ELR (cell line): Measurements from ENCODE around the gene SLC25A6.
A peak's percentile ranks its signal among the peaks of the same experiment; 100 is the strongest.
"Not testable (repeated sequence)": the region's sequence is repeated elsewhere in the genome, so short reads cannot be mapped to it uniquely, and the experiment has no call there.

Source experiments
- DNase-seq: peaks from one replicate; pipeline ENCODE4 v3.0.0-alpha.2; 2015; ENCODE audit warnings: low read depth

Gene SLC25A6

GRCh38 chrX:1412551-1413161 lies 20.7 kb upstream of the SLC25A6 start:
- no peak for DNase-seq

- DNase-seq: no peak
Measured at GRCh38 chrX:1411326-1411725, 19.4 kb upstream of the SLC25A6 start.

DNA sequence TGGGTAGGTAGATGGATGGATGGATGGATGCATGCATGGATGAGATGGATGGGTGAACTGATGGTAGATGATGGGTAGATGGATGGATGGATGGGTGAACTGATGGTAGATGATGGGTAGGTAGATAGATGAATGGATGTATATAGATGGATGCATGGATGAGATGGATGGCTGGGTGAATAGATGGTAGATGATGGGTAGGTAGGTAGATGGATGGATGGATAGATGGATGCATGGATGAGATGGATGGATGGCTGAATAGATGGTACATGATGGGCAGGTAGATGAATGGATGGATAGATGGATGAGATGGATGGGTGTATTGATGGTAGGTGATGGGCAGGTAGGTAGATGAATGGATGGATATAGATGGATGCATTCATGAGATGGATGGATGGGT lies 15.1 kb upstream of the SLC25A6 start:
- DNase-seq: no peak

DNA sequence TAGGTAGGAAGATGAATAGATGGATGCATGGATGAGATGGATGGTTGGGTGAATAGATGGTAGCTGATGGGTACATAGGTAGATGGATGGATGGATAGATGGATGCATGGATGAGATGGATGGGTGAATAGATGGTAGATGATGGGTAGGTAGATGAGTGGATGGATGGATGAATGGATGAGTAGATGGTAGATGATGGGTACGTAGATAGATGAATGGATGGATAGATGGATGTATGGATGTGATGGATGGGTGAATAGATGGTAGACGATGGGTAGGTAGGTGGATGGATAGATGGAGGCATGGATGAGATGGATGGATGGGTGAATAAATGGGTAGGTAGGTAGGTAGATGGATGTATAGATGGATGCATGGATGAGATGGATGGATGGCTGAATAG lies 13.9 kb upstream of the SLC25A6 start:
- DNase-seq: not testable (repeated sequence)

DNA sequence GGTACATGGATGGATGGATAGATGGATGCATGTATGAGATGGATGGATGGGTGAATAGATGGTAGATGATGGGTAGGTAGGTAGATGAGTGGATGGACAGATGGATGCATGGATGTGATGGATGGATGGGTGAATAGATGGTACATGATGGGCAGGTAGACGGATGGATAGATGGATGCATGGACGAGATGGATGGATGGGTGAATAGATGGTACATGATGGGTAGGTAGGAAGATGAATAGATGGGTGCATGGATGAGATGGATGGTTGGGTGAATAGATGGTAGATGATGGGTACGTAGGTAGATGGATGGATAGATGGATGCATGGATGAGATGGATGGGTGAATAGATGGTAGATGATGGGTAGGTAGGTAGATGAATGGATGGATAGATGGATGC lies 12.0 kb upstream of the SLC25A6 start:
- DNase-seq: not testable (repeated sequence)

DNA sequence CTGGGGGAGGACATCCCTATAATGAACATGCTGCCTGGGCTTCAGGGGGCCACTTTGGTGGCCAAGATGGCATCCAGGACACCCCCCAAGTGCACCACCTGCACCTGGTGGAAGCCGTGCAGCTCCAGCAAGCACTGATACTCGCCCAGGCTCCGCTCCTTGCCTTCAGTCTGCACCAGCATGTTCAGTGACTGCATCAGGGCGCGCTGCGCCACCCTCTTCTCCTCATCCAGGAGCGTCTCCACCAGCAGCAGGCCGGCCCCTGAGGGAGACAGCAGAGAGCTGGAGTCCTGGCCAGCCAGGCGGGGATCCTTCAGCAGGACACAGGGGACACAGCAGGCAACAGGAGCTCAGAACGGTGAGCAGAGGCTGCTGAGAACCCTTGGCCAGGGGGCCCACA lies 11.3 kb upstream of the SLC25A6 start:
- no peak for DNase-seq

DNA sequence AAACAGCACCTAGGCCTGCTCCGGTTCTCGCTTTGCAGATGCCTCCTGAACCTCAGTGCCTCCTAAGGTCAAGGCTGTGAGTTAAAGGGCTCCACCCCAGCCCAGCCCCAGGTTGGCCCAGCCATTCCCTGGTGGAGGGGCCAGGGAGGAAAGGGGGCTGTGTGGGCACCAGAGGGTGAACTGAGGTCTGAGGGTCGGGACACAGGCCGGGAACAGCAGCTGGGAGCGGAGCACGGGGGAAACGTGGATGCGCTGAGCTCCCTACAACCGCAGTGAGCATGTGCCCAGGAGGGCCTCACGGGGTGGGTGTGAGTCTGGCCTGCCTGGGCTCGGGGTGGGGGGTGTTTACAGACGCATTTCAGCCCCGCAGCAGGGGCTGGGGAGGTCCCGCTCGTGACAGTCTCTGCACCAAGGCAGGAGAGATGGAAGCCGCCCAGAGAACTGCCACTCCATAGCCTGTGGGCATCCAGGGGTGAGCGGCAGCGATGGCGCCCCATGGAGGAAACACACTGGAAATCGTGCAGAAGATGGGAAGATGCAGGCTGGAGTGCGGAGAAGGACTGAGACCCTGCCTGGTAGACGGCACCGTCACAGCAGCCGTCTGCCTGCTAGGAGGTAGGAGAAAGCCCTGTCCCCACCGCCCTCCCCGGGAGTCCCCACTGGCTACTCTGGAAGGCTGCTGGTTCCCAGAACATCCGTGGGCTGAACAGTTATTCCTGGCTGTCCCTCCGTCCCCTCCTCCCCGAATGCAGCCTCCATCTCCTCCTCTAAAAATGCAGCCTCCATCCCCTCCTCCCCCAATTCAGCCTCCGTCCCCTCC lies 9.9 kb upstream of the SLC25A6 start:
- no peak for DNase-seq

GRCh38 chrX:1400742-1401471 lies 9.0 kb upstream of the SLC25A6 start:
- no peak for DNase-seq

DNA sequence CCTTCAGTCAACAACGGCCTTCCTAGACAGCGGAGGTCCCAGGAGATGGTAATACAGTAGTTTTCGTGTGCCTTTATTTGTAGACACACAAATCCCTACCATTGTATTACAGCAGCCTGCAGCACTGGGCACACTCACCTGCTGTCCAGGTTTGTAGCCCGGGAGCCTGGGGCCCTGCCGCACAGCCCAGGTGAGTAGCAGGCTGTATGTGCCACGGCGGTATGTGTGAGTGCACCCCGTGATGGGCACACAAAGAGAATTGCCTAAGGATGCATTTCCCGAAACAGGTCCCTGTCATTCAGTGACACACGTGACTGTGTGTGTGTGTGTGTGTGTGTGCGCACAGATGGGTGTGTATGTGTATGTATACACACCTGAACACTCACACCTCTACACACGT lies 8.1 kb upstream of the SLC25A6 start:
- DNase-seq: no peak

DNA sequence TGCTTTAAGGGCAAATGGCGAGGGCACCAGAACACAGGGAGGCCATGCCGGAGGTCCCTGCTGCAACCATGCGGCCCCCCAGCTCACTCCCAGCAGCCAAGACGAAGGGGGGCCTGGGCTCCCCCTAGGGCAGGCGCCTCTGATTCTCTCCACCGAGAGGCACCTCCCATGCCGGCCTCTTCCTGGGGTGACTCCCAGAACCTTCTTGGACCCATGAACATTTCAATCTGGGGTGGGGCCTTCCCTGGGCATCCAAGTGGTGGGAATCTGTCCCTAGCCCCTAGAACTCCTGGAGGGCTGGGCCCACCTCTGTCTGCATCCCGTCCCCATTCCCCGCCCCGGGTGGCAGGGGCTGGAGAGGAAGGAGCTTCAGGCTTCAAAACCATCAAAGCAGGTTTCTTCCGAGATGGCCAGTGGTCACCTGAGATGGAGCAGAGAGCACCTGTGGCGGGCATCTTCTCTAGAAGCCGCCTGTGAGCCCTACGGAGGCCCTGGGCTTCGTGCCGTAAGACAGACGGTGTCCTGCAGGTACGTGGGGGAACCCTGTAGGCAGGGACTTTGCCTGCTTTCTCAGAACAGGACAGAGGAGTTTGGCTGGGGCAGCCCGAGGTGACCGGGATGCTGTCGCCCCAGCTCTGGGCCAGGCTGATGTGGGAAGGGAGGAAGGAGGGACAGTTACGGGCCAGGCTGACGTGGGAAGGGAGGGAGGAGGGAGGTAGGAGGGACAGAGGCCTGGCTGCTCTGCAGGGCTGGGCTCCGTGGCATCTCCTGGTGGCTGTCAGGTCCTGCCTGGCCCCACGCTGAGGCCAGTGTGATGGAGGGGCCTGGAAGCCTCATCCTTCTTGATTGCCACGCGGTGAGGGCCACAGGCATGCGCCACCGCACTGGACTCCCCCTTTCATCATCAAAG lies 6.8 kb upstream of the SLC25A6 start:
- DNase-seq: no peak

- DNase-seq: no peak
Measured at GRCh38 chrX:1397441-1398270, 5.7 kb upstream of the SLC25A6 start.

- DNase-seq: no peak
Measured at GRCh38 chrX:1397001-1397400, 5.1 kb upstream of the SLC25A6 start.

GRCh38 chrX:1395646-1396216 lies 3.8 kb upstream of the SLC25A6 start:
- no peak for DNase-seq

- no peak for DNase-seq
Measured at GRCh38 chrX:1394731-1395501, 3.0 kb upstream of the SLC25A6 start.

DNA sequence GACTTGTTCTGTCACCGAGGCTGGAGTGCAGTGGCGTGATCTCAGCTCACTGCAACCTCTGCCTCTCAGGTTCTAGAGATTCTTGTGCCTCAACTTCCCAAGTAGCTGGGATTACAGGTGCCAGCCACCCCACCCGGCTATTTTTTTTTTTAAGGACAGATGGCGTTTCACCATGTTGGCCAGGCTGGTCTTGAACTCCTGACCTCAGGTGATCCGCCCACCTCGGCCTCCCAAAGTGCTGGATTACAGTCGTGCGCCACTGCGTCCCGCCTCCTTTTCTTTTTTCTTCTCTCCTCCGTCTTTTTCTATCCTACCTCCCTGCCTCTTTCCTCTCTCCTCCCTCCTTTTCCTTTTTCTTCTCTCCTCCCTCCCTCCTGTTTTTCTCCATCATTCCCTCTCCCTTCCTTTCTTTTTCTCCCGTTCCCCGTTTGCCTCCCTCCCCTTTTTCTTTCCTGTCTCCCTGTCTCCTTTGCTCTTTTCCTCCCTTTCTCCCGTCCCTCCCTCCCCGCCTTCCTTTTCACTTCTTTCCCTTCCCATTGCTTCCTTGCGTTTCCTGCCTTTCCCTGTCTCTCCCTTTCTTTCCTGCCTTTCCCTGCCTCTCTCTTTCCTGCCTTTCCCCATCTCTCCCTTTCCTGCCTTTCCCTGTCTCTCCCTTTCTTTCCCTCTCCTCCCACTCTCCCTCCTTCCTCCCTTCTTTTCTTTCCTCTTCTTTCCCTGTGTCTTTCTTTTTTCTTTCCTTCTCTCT lies 2.1 kb upstream of the SLC25A6 start:
- no peak for DNase-seq

- peak; percentile 76 for DNase-seq
Measured at GRCh38 chrX:1392376-1393068, 609 bp upstream of the SLC25A6 start.

- DNase-seq: no peak
Measured at GRCh38 chrX:1391370-1391706, 575 bp downstream of the SLC25A6 start.

DNA sequence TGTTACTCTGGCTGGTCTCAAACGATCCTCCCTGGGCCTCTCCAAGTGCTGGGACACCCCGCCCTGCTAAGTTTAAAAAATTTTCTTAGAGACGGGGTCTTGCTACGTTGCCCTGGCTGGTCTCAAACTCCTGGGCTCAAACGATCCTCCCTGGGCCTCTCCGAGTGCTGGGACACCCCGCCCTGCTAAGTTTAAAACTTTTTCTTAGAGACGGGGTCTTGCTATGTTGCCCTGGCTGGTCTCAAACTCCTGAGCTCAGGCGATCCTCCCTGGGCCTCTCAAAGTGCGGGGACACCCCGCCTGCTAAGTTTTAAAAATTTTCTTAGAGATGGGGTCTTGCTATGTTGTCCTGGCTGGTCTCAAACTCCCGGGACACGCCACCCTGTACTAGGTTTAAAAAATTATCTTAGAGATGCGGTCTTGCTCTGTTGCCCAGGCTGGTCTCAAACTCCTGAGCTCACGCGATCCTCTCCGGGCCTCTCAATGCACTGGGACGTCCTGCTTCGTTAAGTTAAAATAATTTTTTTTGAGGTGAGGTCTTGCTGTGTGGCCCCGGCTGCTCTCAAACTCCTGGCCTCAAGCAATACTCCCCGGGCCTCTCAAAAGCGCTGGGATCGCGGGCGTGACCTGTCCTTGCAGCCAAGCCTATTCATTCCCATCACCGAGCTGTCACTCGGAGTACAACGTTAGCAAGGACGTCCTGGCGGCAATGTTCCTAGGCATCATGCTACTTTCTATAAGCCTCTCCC lies 1.1 kb downstream of the SLC25A6 start:
- no peak for DNase-seq
